ENCODE results near the gene TEC. TPM values are rescaled to one million over a fixed set of nuclear protein-coding genes. Genes with fewer than 3 reads are reported as not detected.
"Not testable (repeated sequence)": the region's sequence is repeated elsewhere in the genome, so short reads cannot be mapped to it uniquely, and the experiment has no call there.

Gene TEC
- total and polyA plus RNA-seq, 7 experiments from 2014 or later = 0.91 to 5.8 (median 2.5) TPM

DNA sequence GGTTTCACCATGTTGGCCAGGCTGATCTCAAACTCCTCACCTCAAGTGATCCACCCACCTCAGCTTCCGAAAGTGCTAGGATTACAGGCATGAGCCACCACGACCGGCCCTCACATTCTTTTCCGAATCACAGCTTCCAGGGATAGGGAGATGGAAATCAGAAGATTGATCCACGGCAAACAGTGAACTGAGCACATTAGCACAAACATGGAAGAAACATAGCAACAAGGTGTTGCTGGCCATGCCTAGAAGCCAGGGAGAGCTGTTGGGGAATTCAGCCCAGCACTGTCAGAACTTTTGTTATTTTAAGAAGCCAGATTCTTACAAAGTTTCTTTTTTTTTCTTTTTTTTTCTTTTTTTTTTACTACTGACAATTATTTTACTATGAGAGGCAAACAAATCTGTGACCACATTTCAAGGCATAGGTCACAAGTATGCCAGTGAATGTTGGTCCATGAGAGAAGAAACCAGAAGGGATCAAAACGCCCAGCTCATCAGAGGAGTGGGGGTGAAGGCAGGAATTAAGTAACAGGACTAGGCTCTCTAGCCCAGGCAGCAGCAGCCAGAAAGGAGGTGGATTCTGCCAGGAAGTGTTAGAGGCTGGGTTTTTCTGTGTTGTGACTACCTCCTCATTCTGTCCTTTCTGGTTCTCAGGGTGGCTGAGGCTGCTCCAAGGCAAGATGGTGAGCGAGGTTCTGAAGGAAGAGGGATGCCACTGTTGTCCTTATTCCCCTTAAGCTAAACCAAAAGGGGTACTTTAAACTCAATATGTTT, 44.1 kb downstream of the TEC start:
- ATAC-seq (no peak), DNase-seq (no peak)
- Mint-ChIP-seq H3K27ac (peak overlapping the region in 1 of 9 donors; percentile 57), H3K4me1 (peaks cover 0 to 14% (median 0%) of the 10 kb centered on the region in 7 donors), H3K9me3 (no peaks in the 10 kb centered on the region), H3K4me3 (no peak overlapping the region), H3K36me3 (peaks cover 0 to 40% (median 27%) of the 10 kb centered on the region in 5 donors), H3K27me3 (peaks cover 0 to 2% (median 0%) of the 10 kb centered on the region in 5 donors)
- Histone ChIP-seq H3K9me3 (ENCODE audit: control insufficient read depth in 2 of 3, low read length in 3 of 3) (no peaks in the 10 kb centered on the region), H3K36me3 (ENCODE audit: control insufficient read depth in 2 of 3, insufficient read depth in 3 of 3, low read length in 3 of 3) (no peaks in the 10 kb centered on the region), H3K4me1 (ENCODE audit: control insufficient read depth in 2 of 2, insufficient read depth in 2 of 2, low read length in 2 of 2) (no peaks in the 10 kb centered on the region), H3K27ac (ENCODE audit: low read depth, low read length) (no peak overlapping the region), H3K4me3 (ENCODE audit: low read length) (no peak overlapping the region), H3K27me3 (ENCODE audit: control insufficient read depth in 2 of 2, insufficient read depth in 2 of 2, low read length in 2 of 2) (no peaks in the 10 kb centered on the region)
- ChIA-PET POLR2A (no interaction called here), CTCF (no interaction called here)
- intact Hi-C loops (cut with micrococcal nuclease) = no loop called here

- CTCF ChIA-PET = no interaction called here
Observed at GRCh38 chr4:48224606-48225005, 45.0 kb downstream of the TEC start.

GRCh38 chr4:48223633-48224295, 45.9 kb downstream of the TEC start:
- Mint-ChIP-seq H3K27me3 (no peaks in the 10 kb centered on the region), H3K27ac (no peak overlapping the region), H3K9me3 (peaks cover 0 to 4% (median 0%) of the 10 kb centered on the region in 11 donors), H3K36me3 (peaks cover 0 to 46% (median 33%) of the 10 kb centered on the region in 5 donors), H3K4me1 (peaks cover 0 to 17% (median 0%) of the 10 kb centered on the region in 7 donors), H3K4me3 (no peak overlapping the region)
- no peaks in the 10 kb centered on the region for H3K9me3 ChIP-seq (ENCODE audit: control insufficient read depth in 2 of 3, low read length in 3 of 3)
- no peaks in the 10 kb centered on the region for H3K27me3 ChIP-seq (ENCODE audit: control insufficient read depth in 2 of 2, insufficient read depth in 2 of 2, low read length in 2 of 2)
- ATAC-seq (no peak), DNase-seq (no peak)
- H3K4me1 ChIP-seq (ENCODE audit: control insufficient read depth in 2 of 2, insufficient read depth in 2 of 2, low read length in 2 of 2) = no peaks in the 10 kb centered on the region
- H3K27ac ChIP-seq (ENCODE audit: low read depth, low read length) = no peak overlapping the region
- no peak overlapping the region for H3K4me3 ChIP-seq (ENCODE audit: low read length)
- CTCF ChIA-PET = no interaction called here
- intact Hi-C loops (cut with micrococcal nuclease) = no loop called here
- POLR2A ChIA-PET = no interaction called here
- no peaks in the 10 kb centered on the region for H3K36me3 ChIP-seq (ENCODE audit: control insufficient read depth in 2 of 3, insufficient read depth in 3 of 3, low read length in 3 of 3)

More at GRCh38 chr4:48224606-48225005, 45.0 kb downstream of the TEC start:
- DNase-seq = no peak
- Histone ChIP-seq H3K4me3 (ENCODE audit: low read length) (no peak overlapping the region), H3K4me1 (ENCODE audit: control insufficient read depth in 2 of 2, insufficient read depth in 2 of 2, low read length in 2 of 2) (no peaks in the 10 kb centered on the region), H3K27me3 (ENCODE audit: control insufficient read depth in 2 of 2, insufficient read depth in 2 of 2, low read length in 2 of 2) (no peaks in the 10 kb centered on the region), H3K36me3 (ENCODE audit: control insufficient read depth in 2 of 3, insufficient read depth in 3 of 3, low read length in 3 of 3) (no peaks in the 10 kb centered on the region), H3K27ac (ENCODE audit: low read depth, low read length) (no peak overlapping the region), H3K9me3 (ENCODE audit: control insufficient read depth in 2 of 3, low read length in 3 of 3) (no peaks in the 10 kb centered on the region)
- ATAC-seq = no peak
- H3K9me3 Mint-ChIP-seq = peaks cover 0 to 4% (median 0%) of the 10 kb centered on the region in 11 donors
- peaks cover 0 to 46% (median 32%) of the 10 kb centered on the region in 5 donors for H3K36me3 Mint-ChIP-seq
- peaks cover 0 to 15% (median 0%) of the 10 kb centered on the region in 7 donors for H3K4me1 Mint-ChIP-seq
- POLR2A ChIA-PET = no interaction called here
- no peaks in the 10 kb centered on the region for H3K27me3 Mint-ChIP-seq
- H3K4me3 Mint-ChIP-seq = no peak overlapping the region
- no peak overlapping the region for H3K27ac Mint-ChIP-seq
- intact Hi-C loops (cut with micrococcal nuclease) = no loop called here

GRCh38 chr4:48222491-48222890, 47.1 kb downstream of the TEC start:
- ChIA-PET CTCF (no interaction called here), POLR2A (no interaction called here)
- intact Hi-C loops (cut with micrococcal nuclease) = no loop called here
- Histone ChIP-seq H3K4me3 (ENCODE audit: low read length) (no peak overlapping the region), H3K36me3 (ENCODE audit: control insufficient read depth in 2 of 3, insufficient read depth in 3 of 3, low read length in 3 of 3) (no peaks in the 10 kb centered on the region), H3K27ac (ENCODE audit: low read depth, low read length) (no peak overlapping the region), H3K27me3 (ENCODE audit: control insufficient read depth in 2 of 2, insufficient read depth in 2 of 2, low read length in 2 of 2) (no peaks in the 10 kb centered on the region), H3K9me3 (ENCODE audit: control insufficient read depth in 2 of 3, low read length in 3 of 3) (no peaks in the 10 kb centered on the region), H3K4me1 (ENCODE audit: control insufficient read depth in 2 of 2, insufficient read depth in 2 of 2, low read length in 2 of 2) (no peaks in the 10 kb centered on the region)
- Mint-ChIP-seq H3K27ac (no peak overlapping the region), H3K27me3 (no peaks in the 10 kb centered on the region), H3K36me3 (peaks cover 0 to 52% (median 34%) of the 10 kb centered on the region in 5 donors), H3K9me3 (peaks cover 0 to 4% (median 0%) of the 10 kb centered on the region in 11 donors), H3K4me3 (no peak overlapping the region), H3K4me1 (peaks cover 0 to 17% (median 0%) of the 10 kb centered on the region in 7 donors)
- no peak for DNase-seq
- ATAC-seq = no peak

- ATAC-seq; H3K4me3 Mint-ChIP-seq; H3K27me3 Mint-ChIP-seq; DNase-seq; intact Hi-C loops (cut with micrococcal nuclease); H3K4me1 Mint-ChIP-seq; H3K4me3 ChIP-seq (ENCODE audit: low read length); H3K4me1 ChIP-seq (ENCODE audit: control insufficient read depth in 2 of 2, insufficient read depth in 2 of 2, low read length in 2 of 2); H3K27ac ChIP-seq (ENCODE audit: low read depth, low read length); POLR2A ChIA-PET; H3K27me3 ChIP-seq (ENCODE audit: control insufficient read depth in 2 of 2, insufficient read depth in 2 of 2, low read length in 2 of 2); H3K9me3 ChIP-seq (ENCODE audit: control insufficient read depth in 2 of 3, low read length in 3 of 3); H3K36me3 ChIP-seq (ENCODE audit: control insufficient read depth in 2 of 3, insufficient read depth in 3 of 3, low read length in 3 of 3); CTCF ChIA-PET; H3K9me3 Mint-ChIP-seq: not testable (repeated sequence)
- Mint-ChIP-seq H3K27ac (peak overlapping the region in 1 of 9 donors; percentile 47), H3K36me3 (peaks cover 0 to 41% (median 27%) of the 10 kb centered on the region in 5 donors)
Observed at GRCh38 chr4:48219430-48219829, 50.2 kb downstream of the TEC start.

GRCh38 chr4:48216563-48216962, 53.1 kb downstream of the TEC start:
- Histone ChIP-seq H3K27ac (ENCODE audit: low read depth, low read length) (no peak overlapping the region), H3K4me3 (ENCODE audit: low read length) (no peak overlapping the region), H3K27me3 (ENCODE audit: control insufficient read depth in 2 of 2, insufficient read depth in 2 of 2, low read length in 2 of 2) (no peaks in the 10 kb centered on the region), H3K36me3 (ENCODE audit: control insufficient read depth in 2 of 3, insufficient read depth in 3 of 3, low read length in 3 of 3) (no peaks in the 10 kb centered on the region), H3K9me3 (ENCODE audit: control insufficient read depth in 2 of 3, low read length in 3 of 3) (no peaks in the 10 kb centered on the region), H3K4me1 (ENCODE audit: control insufficient read depth in 2 of 2, insufficient read depth in 2 of 2, low read length in 2 of 2) (no peaks in the 10 kb centered on the region)
- ATAC-seq (no peak), DNase-seq (no peak)
- intact Hi-C loops (cut with micrococcal nuclease) = no loop called here
- H3K4me1 Mint-ChIP-seq = peaks cover 0 to 13% (median 6%) of the 10 kb centered on the region in 7 donors
- H3K9me3 Mint-ChIP-seq = peaks cover 0 to 4% (median 0%) of the 10 kb centered on the region in 11 donors
- no peak overlapping the region for H3K27ac Mint-ChIP-seq
- H3K4me3 Mint-ChIP-seq = no peak overlapping the region
- H3K36me3 Mint-ChIP-seq = peaks cover 0 to 34% (median 21%) of the 10 kb centered on the region in 5 donors
- H3K27me3 Mint-ChIP-seq = no peaks in the 10 kb centered on the region
- ChIA-PET POLR2A (no interaction called here), CTCF (no interaction called here)
